Activated T-cell treated with anti-CD3 and anti-CD28 coated beads, Interleukin-2, amount 50 U/mL, for 24 hours (primary cell): Measurements from ENCODE around the gene GDF11.
A peak's percentile ranks its signal among the peaks of the same experiment; 100 is the strongest.

Experiments
- DNase-seq: peaks from one replicate; pipeline ENCODE4 v3.0.0-alpha.2; 2020
- H3K27ac Mint-ChIP-seq: 2 replicates; pipeline ENCODE4 v1.8.0; 2020; ENCODE audit warnings: mild to moderate bottlenecking, mixed read lengths
- H3K27me3 Mint-ChIP-seq: 2 replicates; pipeline ENCODE4 v1.8.0; 2020; ENCODE audit warnings: mixed read lengths
- H3K36me3 Mint-ChIP-seq: 2 replicates; pipeline ENCODE4 v1.8.0; 2020; ENCODE audit warnings: low read depth, mixed read lengths
- H3K4me1 Mint-ChIP-seq: 2 replicates; pipeline ENCODE4 v1.8.0; 2020; ENCODE audit warnings: low read depth, mixed read lengths
- H3K4me3 Mint-ChIP-seq: 2 replicates; pipeline ENCODE4 v1.8.0; 2020; ENCODE audit warnings: mild to moderate bottlenecking, moderate library complexity, mixed read lengths
- H3K9me3 Mint-ChIP-seq: 2 replicates; pipeline ENCODE4 v1.8.0; 2020; ENCODE audit warnings: mixed read lengths

Gene GDF11

DNA sequence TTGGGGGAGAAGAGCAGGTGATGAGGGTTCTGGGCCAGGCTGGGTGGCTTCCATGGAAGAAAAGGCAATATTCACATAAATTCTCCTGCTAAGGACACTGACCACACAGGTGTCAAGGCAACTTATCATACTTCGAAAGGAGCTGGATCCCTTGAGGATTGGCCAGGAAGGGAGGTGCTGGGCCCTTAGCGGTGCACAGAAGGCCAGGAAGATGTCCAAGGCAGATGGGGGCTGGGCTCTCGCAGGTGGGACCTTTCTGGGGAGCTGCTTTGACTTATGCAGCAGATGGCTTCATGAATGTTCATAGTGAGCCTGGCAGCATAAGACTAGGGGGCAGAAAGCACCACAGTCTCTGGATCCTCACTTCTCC is 18.0 kb upstream of the GDF11 start:
- H3K4me1 Mint-ChIP-seq = peaks cover 41% of the 10 kb centered on the region
- peak overlapping the region; percentile 77 for H3K27ac Mint-ChIP-seq
- peaks cover 61% of the 10 kb centered on the region for H3K36me3 Mint-ChIP-seq

DNA sequence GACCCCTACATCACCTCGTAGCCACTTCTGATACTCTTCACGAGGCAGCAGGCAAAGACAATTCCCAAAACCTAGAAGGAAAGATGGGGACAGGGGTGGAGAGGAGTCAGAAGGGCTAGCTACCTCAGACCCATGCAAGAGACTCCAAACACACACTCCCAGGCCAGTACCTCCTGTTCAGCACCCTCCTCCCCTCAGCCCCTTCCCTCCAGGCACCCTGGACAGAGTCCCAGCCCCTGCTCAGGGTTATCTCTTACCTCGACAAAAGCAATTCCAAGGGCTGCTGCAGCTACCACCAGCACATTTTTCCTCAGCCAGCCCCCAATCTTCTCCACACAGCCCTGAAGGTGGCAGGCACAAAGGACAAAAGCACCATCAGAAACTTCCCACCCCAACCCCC is 17.4 kb upstream of the GDF11 start:
- no peak overlapping the region for H3K27ac Mint-ChIP-seq
- H3K4me1 Mint-ChIP-seq = peaks cover 42% of the 10 kb centered on the region
- H3K4me3 Mint-ChIP-seq = no peak overlapping the region
- no peaks in the 10 kb centered on the region for H3K27me3 Mint-ChIP-seq
- peaks cover 65% of the 10 kb centered on the region for H3K36me3 Mint-ChIP-seq
- DNase-seq = no peak
- no peaks in the 10 kb centered on the region for H3K9me3 Mint-ChIP-seq

More for the DNA sequence above, 18.0 kb upstream of the GDF11 start:
- Mint-ChIP-seq H3K4me3 (no peak overlapping the region), H3K27me3 (no peaks in the 10 kb centered on the region), H3K9me3 (no peaks in the 10 kb centered on the region)
- no peak for DNase-seq

DNA sequence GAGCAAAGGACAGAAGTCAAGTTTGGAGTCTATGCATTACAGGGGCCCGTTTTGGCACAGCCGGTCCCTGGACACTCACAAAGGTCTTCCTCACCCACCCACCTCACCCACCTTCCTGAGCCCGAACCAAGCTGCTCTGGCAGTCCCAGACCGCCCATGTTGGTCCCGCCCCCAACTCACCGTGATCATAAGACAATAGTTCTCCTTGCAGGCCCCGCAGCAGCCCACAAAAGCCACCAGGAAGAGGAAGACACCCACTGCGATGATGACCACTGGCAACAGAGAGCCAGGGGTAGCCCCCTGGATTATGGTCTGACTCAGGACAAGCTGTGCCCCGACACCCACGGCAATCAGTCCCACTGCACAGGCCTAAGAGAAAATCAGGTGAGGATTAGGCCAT is 16.0 kb upstream of the GDF11 start:
- no peak for DNase-seq
- peaks cover 60% of the 10 kb centered on the region for H3K36me3 Mint-ChIP-seq
- peak overlapping the region; percentile 87 for H3K27ac Mint-ChIP-seq
- no peaks in the 10 kb centered on the region for H3K27me3 Mint-ChIP-seq
- peaks cover 46% of the 10 kb centered on the region for H3K4me1 Mint-ChIP-seq
- H3K9me3 Mint-ChIP-seq = no peaks in the 10 kb centered on the region
- H3K4me3 Mint-ChIP-seq = peak overlapping the region; percentile 86

DNA sequence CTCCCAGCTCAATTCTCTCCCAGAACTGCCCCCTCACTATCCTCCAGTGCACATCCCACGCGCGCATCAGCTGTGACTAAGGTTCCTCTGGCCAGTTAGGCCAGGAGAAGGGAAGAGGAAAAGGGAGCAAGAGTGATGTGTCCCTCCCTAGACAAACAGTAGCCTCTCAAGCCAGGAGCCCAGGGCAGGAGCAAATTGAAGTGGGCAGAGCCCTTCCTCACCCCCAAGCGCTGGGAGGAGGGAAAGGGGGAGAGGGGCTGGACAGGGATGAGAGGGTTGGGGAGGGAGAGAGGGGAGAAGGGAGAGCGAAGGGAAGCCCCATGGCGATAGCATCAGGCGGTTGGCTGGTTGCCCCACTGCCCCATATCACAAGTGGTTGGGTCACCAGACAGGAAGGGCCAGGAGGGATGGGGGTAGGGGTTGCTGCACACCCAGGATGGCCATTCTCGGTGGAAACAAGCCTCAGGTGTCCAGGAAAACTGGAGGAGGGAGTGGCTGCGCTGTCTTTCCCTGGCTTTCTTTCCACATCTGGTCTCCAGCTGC is 15.2 kb upstream of the GDF11 start:
- H3K4me3 Mint-ChIP-seq = peak overlapping the region; percentile 86
- no peaks in the 10 kb centered on the region for H3K9me3 Mint-ChIP-seq
- no peaks in the 10 kb centered on the region for H3K27me3 Mint-ChIP-seq
- H3K36me3 Mint-ChIP-seq = peaks cover 59% of the 10 kb centered on the region
- no peak for DNase-seq
- H3K4me1 Mint-ChIP-seq = peaks cover 46% of the 10 kb centered on the region
- peak overlapping the region; percentile 87 for H3K27ac Mint-ChIP-seq

DNA sequence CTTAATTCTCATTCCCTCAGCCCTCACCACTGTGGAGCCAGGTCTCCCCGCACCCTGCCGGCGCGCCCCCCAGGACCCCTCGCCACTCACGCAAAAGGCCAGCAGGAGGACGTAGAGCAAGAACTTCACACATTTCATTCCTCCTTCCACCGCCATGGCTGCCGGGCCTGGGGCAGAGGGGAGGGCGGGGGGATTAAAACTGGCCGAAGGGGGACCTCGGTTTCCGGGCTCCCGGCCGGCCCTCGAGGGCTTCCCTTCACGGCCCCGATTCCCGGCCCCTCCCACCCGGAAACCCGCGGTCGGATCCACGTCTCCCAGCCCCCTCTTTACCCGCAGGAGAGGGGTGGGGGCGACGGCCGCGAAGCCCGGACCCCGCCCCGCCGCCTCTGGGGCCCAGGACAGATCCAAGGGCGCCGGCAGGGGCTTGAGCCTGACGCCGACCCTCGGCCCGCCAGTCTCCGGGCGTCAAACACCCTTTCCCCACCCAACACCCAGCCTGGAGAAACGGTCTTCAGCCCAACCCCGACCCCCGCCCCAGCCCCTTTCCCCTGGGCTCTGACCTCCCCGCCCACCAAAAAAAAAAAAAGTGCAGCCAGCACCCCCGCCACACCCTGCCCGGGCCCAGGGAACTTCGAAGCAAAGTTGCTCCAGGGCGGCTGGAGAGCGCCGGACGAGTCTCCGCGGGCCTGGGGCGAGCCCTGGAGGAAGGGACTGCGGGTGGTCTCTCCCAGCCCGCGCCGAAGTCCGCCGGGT is 14.6 kb upstream of the GDF11 start:
- peaks cover 46% of the 10 kb centered on the region for H3K4me1 Mint-ChIP-seq
- H3K9me3 Mint-ChIP-seq = no peaks in the 10 kb centered on the region
- H3K36me3 Mint-ChIP-seq = peaks cover 55% of the 10 kb centered on the region
- H3K4me3 Mint-ChIP-seq = peak overlapping the region; percentile 86
- peak overlapping the region; percentile 87 for H3K27ac Mint-ChIP-seq
- peak; percentile 57 for DNase-seq
- no peaks in the 10 kb centered on the region for H3K27me3 Mint-ChIP-seq

GRCh38 chr12:55728939-55729818 is 13.7 kb upstream of the GDF11 start, which contains the start of gene CD63:
Gene CD63 (minus strand): TSS chr12:55729009. CDS start chr12:55728341, 668 bp downstream.
- H3K27me3 Mint-ChIP-seq = no peaks in the 10 kb centered on the region
- H3K4me3 Mint-ChIP-seq = peak within 1 kb of the TSS; percentile 86
- DNase-seq = peak; percentile 87
- peaks cover 46% of the 10 kb centered on the region for H3K4me1 Mint-ChIP-seq
- H3K36me3 Mint-ChIP-seq = peaks cover 47% of the 10 kb centered on the region
- no peaks in the 10 kb centered on the region for H3K9me3 Mint-ChIP-seq
- peak within 1 kb of the TSS; percentile 95 for H3K27ac Mint-ChIP-seq

GRCh38 chr12:55729819-55730818 is 12.8 kb upstream of the GDF11 start:
- peak; percentile 58 for DNase-seq
- H3K9me3 Mint-ChIP-seq = no peaks in the 10 kb centered on the region
- peak overlapping the region; percentile 95 for H3K27ac Mint-ChIP-seq
- H3K4me3 Mint-ChIP-seq = peak overlapping the region; percentile 86
- peaks cover 42% of the 10 kb centered on the region for H3K4me1 Mint-ChIP-seq
- no peaks in the 10 kb centered on the region for H3K27me3 Mint-ChIP-seq
- H3K36me3 Mint-ChIP-seq = peaks cover 38% of the 10 kb centered on the region

DNA sequence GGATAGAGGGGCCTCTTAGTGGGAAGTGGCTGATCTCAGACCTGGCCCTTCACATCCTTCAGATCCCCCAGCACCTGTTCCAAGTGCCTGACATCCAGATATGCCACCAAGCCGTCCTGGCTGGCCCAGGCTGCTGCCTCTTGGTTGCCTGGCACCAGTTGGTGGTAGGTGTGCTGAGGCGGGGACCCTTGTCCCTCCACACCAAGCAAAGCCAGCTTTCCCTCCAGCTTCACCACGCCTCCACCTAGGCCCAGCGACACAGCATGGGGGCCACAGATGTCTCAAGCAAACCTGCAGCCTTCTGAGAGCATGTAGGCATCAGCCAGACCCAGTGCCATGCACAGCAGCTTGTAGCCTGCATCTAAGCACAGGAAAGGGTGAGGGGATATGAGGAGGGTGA is 10.6 kb upstream of the GDF11 start:
- Mint-ChIP-seq H3K27ac (no peak overlapping the region), H3K4me3 (no peak overlapping the region), H3K4me1 (peaks cover 33% of the 10 kb centered on the region), H3K9me3 (no peaks in the 10 kb centered on the region), H3K36me3 (peaks cover 17% of the 10 kb centered on the region), H3K27me3 (no peaks in the 10 kb centered on the region)
- DNase-seq = no peak

DNA sequence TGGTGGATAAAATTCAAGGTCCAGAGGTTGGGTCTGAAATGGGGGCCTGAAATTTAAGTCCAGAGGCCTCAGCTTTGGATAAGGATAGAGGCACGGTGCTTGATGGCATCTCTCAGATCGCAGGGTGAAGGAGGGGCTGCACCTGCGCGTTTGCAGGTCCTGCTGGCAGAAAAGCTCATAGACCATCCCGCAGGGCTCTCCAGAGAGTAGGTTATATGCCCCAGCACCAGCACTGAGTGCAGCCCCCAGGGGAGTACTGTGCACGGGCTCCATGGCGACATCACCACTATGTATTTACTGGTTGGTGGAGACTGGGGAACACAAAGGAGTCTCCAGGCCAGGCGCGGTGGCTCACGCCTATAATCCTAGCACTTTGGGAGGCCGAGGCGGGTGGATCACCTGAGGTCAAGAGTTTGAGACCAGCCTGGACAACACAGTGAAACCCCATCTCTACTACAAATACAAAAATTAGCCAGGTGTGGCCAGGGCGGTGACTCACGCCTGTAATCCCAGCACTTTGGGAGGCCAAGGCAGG is 9.8 kb upstream of the GDF11 start:
- H3K27ac Mint-ChIP-seq = no peak overlapping the region
- H3K4me1 Mint-ChIP-seq = peaks cover 33% of the 10 kb centered on the region
- DNase-seq = no peak
- no peaks in the 10 kb centered on the region for H3K27me3 Mint-ChIP-seq
- no peaks in the 10 kb centered on the region for H3K9me3 Mint-ChIP-seq
- H3K4me3 Mint-ChIP-seq = no peak overlapping the region
- peaks cover 13% of the 10 kb centered on the region for H3K36me3 Mint-ChIP-seq

- H3K36me3 Mint-ChIP-seq = peaks cover 13% of the 10 kb centered on the region
- DNase-seq = no peak
- no peaks in the 10 kb centered on the region for H3K9me3 Mint-ChIP-seq
- no peak overlapping the region for H3K4me3 Mint-ChIP-seq
- H3K27me3 Mint-ChIP-seq = no peaks in the 10 kb centered on the region
- no peak overlapping the region for H3K27ac Mint-ChIP-seq
- peaks cover 37% of the 10 kb centered on the region for H3K4me1 Mint-ChIP-seq
These were observed 9.1 kb upstream of the GDF11 start for GRCh38 chr12:55733858-55734257.

- Mint-ChIP-seq H3K27me3 (no peaks in the 10 kb centered on the region), H3K9me3 (no peaks in the 10 kb centered on the region), H3K4me3 (no peak overlapping the region), H3K4me1 (peaks cover 35% of the 10 kb centered on the region), H3K36me3 (peaks cover 10% of the 10 kb centered on the region), H3K27ac (no peak overlapping the region)
- DNase-seq = no peak
These were observed 8.3 kb upstream of the GDF11 start for GRCh38 chr12:55734595-55734994.

DNA sequence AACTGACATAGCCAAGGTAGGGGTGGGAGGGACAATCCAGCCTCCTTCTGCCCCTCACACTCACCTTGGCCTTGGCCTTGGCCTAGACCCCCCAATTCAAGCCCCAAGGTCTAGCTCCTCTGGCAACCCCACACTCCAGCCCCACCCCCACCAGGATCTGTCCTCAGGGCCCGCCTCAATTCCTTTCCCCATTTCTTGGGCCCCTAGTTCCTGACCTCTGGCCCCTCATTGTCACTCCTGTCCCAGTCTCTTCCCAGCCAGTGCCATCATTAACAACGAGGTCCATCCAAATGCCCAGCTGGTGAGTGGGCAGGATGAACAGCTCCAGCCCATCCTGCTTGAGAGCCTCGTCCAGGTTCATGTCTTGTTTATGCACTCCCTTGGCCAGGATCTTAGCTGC is 6.8 kb upstream of the GDF11 start:
- Mint-ChIP-seq H3K9me3 (no peaks in the 10 kb centered on the region), H3K36me3 (no peaks in the 10 kb centered on the region), H3K4me3 (no peak overlapping the region), H3K27ac (no peak overlapping the region), H3K27me3 (no peaks in the 10 kb centered on the region), H3K4me1 (peaks cover 24% of the 10 kb centered on the region)
- no peak for DNase-seq

DNA sequence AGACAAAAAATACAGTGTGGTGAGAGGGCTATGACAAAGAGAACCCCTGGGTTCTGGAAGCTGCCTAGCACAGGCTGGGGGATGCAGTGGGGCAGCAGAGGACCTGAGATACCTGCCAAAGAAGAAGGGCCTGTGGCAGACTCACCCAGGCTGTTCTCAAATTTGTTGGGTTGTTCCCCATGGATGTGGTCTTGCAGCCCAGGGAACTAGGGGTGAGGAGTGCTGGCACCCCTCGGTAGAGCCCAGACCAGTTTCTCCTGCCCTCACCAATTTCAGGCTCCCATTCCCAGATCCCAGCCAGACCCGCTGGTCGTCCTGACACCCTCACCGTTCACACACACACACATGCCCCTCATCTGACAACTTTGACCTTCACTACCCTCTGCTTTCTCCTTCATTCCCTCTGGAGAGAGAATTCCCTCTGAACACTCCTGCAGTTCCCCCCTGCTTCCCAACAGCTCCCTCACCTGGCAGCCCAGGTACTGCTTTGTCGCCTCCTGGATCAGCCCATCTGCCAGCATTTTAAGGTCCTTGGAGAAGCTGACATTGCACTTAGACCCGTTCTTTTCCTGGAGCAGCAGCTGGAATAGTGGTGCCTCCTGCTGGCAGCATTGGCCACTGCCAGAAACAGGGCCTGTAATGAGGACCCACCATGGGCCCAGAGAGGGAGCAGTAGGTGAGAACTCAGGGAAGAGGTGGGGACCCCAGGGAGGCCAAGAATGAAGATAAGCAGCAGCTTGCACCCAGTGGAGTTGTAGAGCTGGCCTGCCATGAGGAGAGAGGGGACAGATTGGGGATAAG is 5.9 kb upstream of the GDF11 start:
- H3K27me3 Mint-ChIP-seq = no peaks in the 10 kb centered on the region
- H3K27ac Mint-ChIP-seq = peak overlapping the region; percentile 72
- H3K36me3 Mint-ChIP-seq = no peaks in the 10 kb centered on the region
- peaks cover 22% of the 10 kb centered on the region for H3K4me1 Mint-ChIP-seq
- no peak overlapping the region for H3K4me3 Mint-ChIP-seq
- H3K9me3 Mint-ChIP-seq = no peaks in the 10 kb centered on the region
- peak; percentile 73 for DNase-seq
